Subcutaneous abdominal adipose tissue (tissue), 5 donors: ENCODE data around the gene SORBS2.

Source experiments
- H3K27ac ChIP-seq: one replicate; pipeline ENCODE4 v1.7.0; 2013; ENCODE audit warnings: low read depth, mild to moderate bottlenecking, inconsistent platforms, low read length, moderate library complexity
- H3K27me3 ChIP-seq, 5 donors: one replicate each; pipeline ENCODE4 v1.7.0; 2013; ENCODE audit warnings: low read length in 5 of 5, inconsistent platforms in 1 of 5; ENCODE audit not compliant: control insufficient read depth in 5 of 5, insufficient read depth in 4 of 5
- H3K36me3 ChIP-seq, 5 donors: one replicate each; pipeline ENCODE4 v1.7.0; 2013; ENCODE audit warnings: low read length in 5 of 5; ENCODE audit not compliant: control insufficient read depth in 5 of 5, insufficient read depth in 5 of 5
- H3K4me1 ChIP-seq, 5 donors: one replicate each; pipeline ENCODE4 v1.7.0; 2013; ENCODE audit warnings: low read length in 5 of 5, mild to moderate bottlenecking in 3 of 5, moderate library complexity in 1 of 5; ENCODE audit not compliant: control insufficient read depth in 5 of 5, insufficient read depth in 5 of 5
- H3K4me3 ChIP-seq, 5 donors: one replicate each; pipeline ENCODE4 v1.7.0; 2013; ENCODE audit warnings: low read length in 5 of 5, low read depth in 1 of 5
- H3K9ac ChIP-seq, 5 donors: one replicate each; pipeline ENCODE4 v1.7.0; 2013; ENCODE audit warnings: low read length in 5 of 5, mild to moderate bottlenecking in 4 of 5, moderate library complexity in 3 of 5
- H3K9me3 ChIP-seq, 5 donors: one replicate each; pipeline ENCODE4 v1.7.0; 2013; ENCODE audit warnings: low read length in 5 of 5; ENCODE audit not compliant: control insufficient read depth in 5 of 5
- donor health status: healthy.
- donor health status: healthy.
- donor health status: healthy.
- donor health status: healthy.
- donor health status: healthy.

The SORBS2 gene

DNA sequence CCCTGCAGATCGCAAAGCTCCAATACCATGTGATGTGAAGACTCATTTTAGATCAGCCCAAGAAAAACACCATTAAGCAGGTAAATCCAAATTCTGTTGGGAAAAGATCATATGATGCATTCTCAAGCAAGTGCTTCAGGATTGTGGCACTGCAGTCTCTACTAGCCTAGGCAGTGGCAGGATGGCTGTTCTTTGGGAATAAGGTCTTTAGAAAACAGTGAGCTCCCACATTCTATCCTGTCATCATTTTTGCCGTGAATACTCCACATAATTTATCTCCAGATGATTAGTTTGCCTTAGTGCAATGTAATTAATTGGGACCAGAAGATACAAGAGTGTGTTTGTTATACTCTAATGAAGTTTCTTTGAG is 18.9 kb downstream of the SORBS2 start:
- H3K27ac ChIP-seq, result no peak overlapping the region
- H3K9ac ChIP-seq, result no peak overlapping the region
- no peaks in the 10 kb centered on the region for H3K9me3 ChIP-seq
- peaks cover 0 to 2% (median 0%) of the 10 kb centered on the region in 5 donors for H3K27me3 ChIP-seq
- peaks cover 0 to 11% (median 4%) of the 10 kb centered on the region in 5 donors for H3K4me1 ChIP-seq
- H3K36me3 ChIP-seq, result no peaks in the 10 kb centered on the region
- H3K4me3 ChIP-seq, result no peak overlapping the region

DNA sequence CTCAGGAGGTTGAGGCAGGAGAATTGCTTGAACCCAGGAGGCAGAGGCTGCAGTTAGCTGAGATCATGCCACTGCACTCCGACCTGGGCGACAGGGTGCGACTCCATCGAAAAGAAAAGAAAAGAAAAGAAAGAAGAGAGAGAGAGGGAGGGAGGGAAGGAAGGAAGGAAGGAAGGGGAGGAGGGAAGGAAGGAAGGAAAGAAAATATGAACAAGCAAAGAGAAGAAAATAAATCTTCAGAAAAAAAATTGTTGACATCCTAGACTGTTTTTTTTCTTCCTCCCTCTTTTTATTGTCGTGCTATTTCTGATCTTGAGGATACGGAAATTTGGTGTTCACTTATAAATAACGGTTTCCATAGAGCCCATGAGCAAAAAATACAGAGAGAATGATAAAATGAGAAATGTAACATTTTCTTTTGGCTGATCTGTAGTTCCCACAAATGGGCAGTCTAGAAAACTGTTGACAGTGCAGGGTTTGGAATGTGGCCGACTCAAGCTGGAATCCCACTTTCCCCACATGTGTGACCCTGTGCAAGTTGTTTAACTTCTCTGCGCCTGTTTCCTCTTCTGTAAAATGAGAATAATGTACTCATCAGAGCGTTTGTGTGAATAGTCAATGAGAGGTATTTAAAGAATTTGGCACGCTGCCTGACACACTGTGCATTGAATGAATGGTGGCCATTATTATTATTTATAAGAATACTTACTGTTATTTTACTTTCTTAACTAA is 19.4 kb downstream of the SORBS2 start:
- Histone ChIP-seq H3K27me3 (peaks cover 0 to 2% (median 0%) of the 10 kb centered on the region in 5 donors), H3K9ac (no peak overlapping the region), H3K36me3 (no peaks in the 10 kb centered on the region), H3K27ac (no peak overlapping the region), H3K4me1 (peaks cover 0 to 11% (median 4%) of the 10 kb centered on the region in 5 donors), H3K9me3 (no peaks in the 10 kb centered on the region), H3K4me3 (no peak overlapping the region)

DNA sequence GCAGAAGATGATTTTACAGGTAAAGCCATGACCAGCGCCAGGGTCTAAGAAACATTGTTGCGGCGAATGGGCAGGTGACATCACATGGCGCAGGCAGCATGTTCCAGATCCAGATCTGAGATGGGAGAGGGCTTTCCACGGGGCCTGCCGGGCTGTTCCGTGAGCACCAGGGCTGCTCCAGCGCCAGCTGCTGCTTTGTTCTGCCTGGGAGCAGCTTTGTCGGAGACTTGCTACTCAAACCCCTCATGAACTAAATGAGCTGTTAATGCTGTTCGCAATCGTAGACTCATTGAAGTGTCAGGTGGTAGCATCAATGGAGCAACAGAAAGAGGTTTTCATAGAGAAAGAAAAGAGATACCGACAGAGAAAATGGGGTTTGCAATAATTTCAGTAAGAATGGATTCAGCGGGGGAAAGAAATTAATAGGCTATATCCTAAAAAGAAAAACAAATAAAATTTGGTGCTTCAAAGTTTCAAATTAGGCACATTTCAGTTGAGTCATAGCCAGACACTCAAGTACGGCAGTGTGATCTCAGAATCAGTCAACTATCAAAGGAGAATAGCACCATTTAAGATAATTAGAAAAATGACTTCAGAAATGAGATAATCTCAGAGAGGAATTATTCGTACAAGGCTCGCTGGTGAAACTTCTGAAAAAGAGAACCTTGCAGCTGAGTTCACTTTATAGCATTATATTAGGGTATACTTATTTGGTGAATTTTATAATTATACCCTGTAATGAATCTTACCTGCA is 23.9 kb downstream of the SORBS2 start:
- Histone ChIP-seq H3K27ac (no peak overlapping the region), H3K9ac (no peak overlapping the region), H3K36me3 (no peaks in the 10 kb centered on the region), H3K27me3 (no peaks in the 10 kb centered on the region), H3K4me3 (no peak overlapping the region), H3K9me3 (no peaks in the 10 kb centered on the region), H3K4me1 (peaks cover 0 to 11% (median 0%) of the 10 kb centered on the region in 5 donors)

DNA sequence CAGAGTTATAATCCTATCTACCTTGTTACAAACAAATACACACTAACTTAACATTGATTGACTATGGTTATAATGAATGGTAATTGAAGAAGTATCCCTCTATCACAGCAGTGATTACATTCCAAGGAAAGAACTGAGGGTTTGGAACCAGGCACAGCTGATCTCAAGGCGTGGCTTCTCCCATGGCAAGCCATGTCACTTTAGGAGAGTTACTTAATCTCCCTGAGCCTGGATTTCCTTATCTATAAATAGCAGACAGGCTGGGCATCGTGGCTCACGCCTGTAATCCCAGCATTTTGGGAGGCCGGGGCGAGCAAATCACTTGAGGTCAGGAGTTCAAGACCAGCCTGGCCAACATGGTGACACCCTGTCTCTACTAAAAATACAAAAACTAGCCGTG is 25.6 kb downstream of the SORBS2 start:
- no peak overlapping the region for H3K4me3 ChIP-seq
- no peaks in the 10 kb centered on the region for H3K36me3 ChIP-seq
- peaks cover 0 to 7% (median 0%) of the 10 kb centered on the region in 5 donors for H3K4me1 ChIP-seq
- no peak overlapping the region for H3K9ac ChIP-seq
- no peaks in the 10 kb centered on the region for H3K27me3 ChIP-seq
- H3K27ac ChIP-seq, result no peak overlapping the region
- no peaks in the 10 kb centered on the region for H3K9me3 ChIP-seq

DNA sequence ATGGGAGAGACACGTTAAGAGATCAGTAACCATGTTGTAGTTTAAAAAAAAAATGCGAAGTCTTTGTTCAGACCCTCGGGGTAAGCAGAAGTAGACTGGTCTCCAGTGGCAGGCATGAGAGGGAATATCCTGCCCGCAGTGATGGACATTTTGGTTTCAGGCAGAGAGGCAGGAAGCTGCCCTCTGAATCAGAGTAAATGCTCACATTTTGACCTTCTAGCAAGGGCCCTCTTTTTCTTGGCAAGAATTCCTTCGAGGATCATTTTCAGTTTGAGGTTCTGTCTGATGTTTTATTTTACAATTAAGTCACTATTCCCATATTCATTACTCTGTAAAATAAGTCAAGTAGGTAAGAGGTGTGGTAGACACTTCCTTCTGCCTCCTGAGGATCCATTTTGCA is 28.4 kb downstream of the SORBS2 start:
- H3K27me3 ChIP-seq, result no peaks in the 10 kb centered on the region
- no peak overlapping the region for H3K4me3 ChIP-seq
- no peak overlapping the region for H3K27ac ChIP-seq
- H3K36me3 ChIP-seq, result no peaks in the 10 kb centered on the region
- H3K9ac ChIP-seq, result no peak overlapping the region
- peaks cover 0 to 7% (median 0%) of the 10 kb centered on the region in 5 donors for H3K4me1 ChIP-seq
- H3K9me3 ChIP-seq, result no peaks in the 10 kb centered on the region

GRCh38 chr4:185782523-185782922 is 29.5 kb downstream of the SORBS2 start:
- no peak overlapping the region for H3K27ac ChIP-seq
- peaks cover 0 to 7% (median 0%) of the 10 kb centered on the region in 5 donors for H3K4me1 ChIP-seq
- no peaks in the 10 kb centered on the region for H3K9me3 ChIP-seq
- H3K36me3 ChIP-seq, result no peaks in the 10 kb centered on the region
- H3K9ac ChIP-seq, result no peak overlapping the region
- H3K4me3 ChIP-seq, result no peak overlapping the region
- H3K27me3 ChIP-seq, result no peaks in the 10 kb centered on the region

- no peaks in the 10 kb centered on the region for H3K36me3 ChIP-seq
- no peaks in the 10 kb centered on the region for H3K27me3 ChIP-seq
- no peak overlapping the region for H3K9ac ChIP-seq
- no peak overlapping the region for H3K4me3 ChIP-seq
- peaks cover 0 to 7% (median 0%) of the 10 kb centered on the region in 5 donors for H3K4me1 ChIP-seq
- H3K27ac ChIP-seq, result no peak overlapping the region
- H3K9me3 ChIP-seq, result no peaks in the 10 kb centered on the region
Measured at GRCh38 chr4:185781555-185782215, 30.3 kb downstream of the SORBS2 start.

GRCh38 chr4:185780472-185780871 is 31.5 kb downstream of the SORBS2 start:
- H3K27me3 ChIP-seq, result no peaks in the 10 kb centered on the region
- no peak overlapping the region for H3K27ac ChIP-seq
- H3K9ac ChIP-seq, result no peak overlapping the region
- no peaks in the 10 kb centered on the region for H3K36me3 ChIP-seq
- H3K4me1 ChIP-seq, result peaks cover 0 to 11% (median 0%) of the 10 kb centered on the region in 5 donors
- no peaks in the 10 kb centered on the region for H3K9me3 ChIP-seq
- no peak overlapping the region for H3K4me3 ChIP-seq

GRCh38 chr4:185779517-185779916 is 32.5 kb downstream of the SORBS2 start:
- H3K9me3 ChIP-seq, result no peaks in the 10 kb centered on the region
- H3K9ac ChIP-seq, result no peak overlapping the region
- H3K4me1 ChIP-seq, result peaks cover 0 to 14% (median 0%) of the 10 kb centered on the region in 5 donors
- no peak overlapping the region for H3K27ac ChIP-seq
- no peaks in the 10 kb centered on the region for H3K36me3 ChIP-seq
- H3K4me3 ChIP-seq, result no peak overlapping the region
- no peaks in the 10 kb centered on the region for H3K27me3 ChIP-seq

- Histone ChIP-seq H3K36me3 (no peaks in the 10 kb centered on the region), H3K27me3 (peaks cover 0 to 3% (median 0%) of the 10 kb centered on the region in 5 donors), H3K4me1 (peaks cover 0 to 9% (median 0%) of the 10 kb centered on the region in 5 donors), H3K9me3 (no peaks in the 10 kb centered on the region), H3K9ac (no peak overlapping the region), H3K27ac (no peak overlapping the region), H3K4me3 (no peak overlapping the region)
Measured at GRCh38 chr4:185778307-185778706, 33.7 kb downstream of the SORBS2 start.
